Neural cell (in vitro differentiated cells): ENCODE measurements around the gene KATNAL1. TPM values are rescaled to one million over a fixed set of nuclear protein-coding genes. Genes with fewer than 3 reads are reported as not detected.
"Not testable (repeated sequence)": the region's sequence is repeated elsewhere in the genome, so short reads cannot be mapped to it uniquely, and the experiment has no call there.

Source experiments
- H2AFZ ChIP-seq: fragments of 200-600, 300-800 bp; sonication (generic), shearing (Covaris generic); 2 replicates; pipeline ENCODE4 v1.6.0; 2014; ENCODE audit warnings: low read depth, mild to moderate bottlenecking, antibody characterized with exemption, low read length, moderate library complexity
- H3F3A ChIP-seq: fragments of 200-600 bp; shearing (Covaris generic); 2 replicates; pipeline ENCODE4 v1.6.1; 2016; ENCODE audit warnings: mild to moderate bottlenecking, moderate library complexity, mixed read lengths, antibody characterized with exemption, low read length; ENCODE audit not compliant: insufficient read depth, poor library complexity, severe bottlenecking
- H3K27ac ChIP-seq: fragments of 200-600, 300-800 bp; sonication (generic), shearing (Covaris generic); 2 replicates; pipeline ENCODE4 v1.5.1; 2014; ENCODE audit warnings: mild to moderate bottlenecking, low read length, moderate library complexity
- H3K27me3 ChIP-seq: fragments of 300-800, 200-600 bp; sonication (generic), shearing (Covaris generic); 2 replicates; pipeline ENCODE4 v1.6.0; 2014; ENCODE audit warnings: mild to moderate bottlenecking, low read depth, low read length, moderate library complexity; ENCODE audit not compliant: insufficient read depth
- H3K36me3 ChIP-seq: fragments of 300-800, 200-600 bp; sonication (generic), shearing (Covaris generic); 2 replicates; pipeline ENCODE4 v1.5.1; 2014; ENCODE audit warnings: mild to moderate bottlenecking, antibody characterized with exemption, low read length, moderate library complexity; ENCODE audit not compliant: insufficient read depth
- H3K4me2 ChIP-seq: fragments of 300-800, 200-600 bp; sonication (generic), shearing (Covaris generic); 2 replicates; pipeline ENCODE4 v1.6.0; 2014; ENCODE audit warnings: mild to moderate bottlenecking, low read length
- H3K4me3 ChIP-seq: fragments of 300-800, 200-600 bp; sonication (generic), shearing (Covaris generic); 2 replicates; pipeline ENCODE4 v1.5.1; 2014; ENCODE audit warnings: mild to moderate bottlenecking, low read length, moderate library complexity
- H3K79me2 ChIP-seq: fragments of 200-600 bp; shearing (Covaris generic); replicated peaks from 2 replicates; pipeline ENCODE4 v1.6.0; 2014; ENCODE audit warnings: mild to moderate bottlenecking, low read length, moderate library complexity; ENCODE audit not compliant: insufficient read depth
- H3K9ac ChIP-seq: fragments of 300-800, 200-600 bp; sonication (generic), shearing (Covaris generic); 2 replicates; pipeline ENCODE4 v1.6.1; 2016; ENCODE audit warnings: mild to moderate bottlenecking, low read length, mixed read lengths
- H3K9me2 ChIP-seq: fragments of 200-600 bp; shearing (Covaris generic); 2 replicates; pipeline ENCODE4 v1.6.1; 2016; ENCODE audit warnings: mild to moderate bottlenecking, low read length, mixed read lengths; ENCODE audit not compliant: insufficient read depth
- H3K9me3 ChIP-seq: fragments of 200-600, 300-800 bp; sonication (generic), shearing (Covaris generic); 2 replicates; pipeline ENCODE4 v1.6.1; 2016; ENCODE audit warnings: mild to moderate bottlenecking, mixed run types, low read length, moderate library complexity, mixed read lengths
- H4K20me1 ChIP-seq: fragments of 200-600 bp; shearing (Covaris generic); 2 replicates; pipeline ENCODE4 v1.6.1; 2016; ENCODE audit warnings: mild to moderate bottlenecking, mixed run types; ENCODE audit not compliant: insufficient read depth
- CTCF ChIP-seq: fragments of 450-650 bp; IDR thresholded peaks from 2 replicates; pipeline ENCODE4 v1.5.1; 2014; ENCODE audit warnings: antibody characterized with exemption, mild to moderate bottlenecking, moderate library complexity; ENCODE audit not compliant: poor library complexity, severe bottlenecking
- EP300 ChIP-seq: fragments of 450-650 bp; conservative IDR thresholded peaks from 2 replicates; pipeline ENCODE4 v1.6.1; 2014; ENCODE audit warnings: antibody characterized with exemption, mild to moderate bottlenecking, moderate library complexity; ENCODE audit not compliant: poor library complexity, severe bottlenecking
- EZH2 ChIP-seq: fragments of 200-600, 300-800 bp; shearing (Covaris generic), sonication (generic); IDR thresholded peaks from 2 replicates; pipeline ENCODE4 v1.6.1; 2014; ENCODE audit warnings: antibody characterized with exemption, low read length, borderline replicate concordance, mild to moderate bottlenecking; ENCODE audit not compliant: insufficient read depth, poor library complexity, severe bottlenecking
- MXI1 ChIP-seq: fragments of 450-650 bp; conservative IDR thresholded peaks from 2 replicates; pipeline ENCODE4 v1.6.1; 2014; ENCODE audit warnings: antibody characterized with exemption, mild to moderate bottlenecking; ENCODE audit not compliant: poor library complexity, severe bottlenecking
- POLR2AphosphoS5 ChIP-seq: IDR thresholded peaks from 2 replicates; pipeline ENCODE4 v1.6.1; 2012
- RAD21 ChIP-seq: fragments of 450-650 bp; conservative IDR thresholded peaks from 2 replicates; pipeline ENCODE4 v1.6.1; 2014; ENCODE audit warnings: antibody characterized with exemption, mild to moderate bottlenecking, moderate library complexity
- REST ChIP-seq: IDR thresholded peaks from 2 replicates; pipeline ENCODE4 v1.6.1; 2012; ENCODE audit warnings: borderline replicate concordance
- SMC3 ChIP-seq: fragments of 450-650 bp; conservative IDR thresholded peaks from 2 replicates; pipeline ENCODE4 v1.6.1; 2014; ENCODE audit warnings: antibody characterized with exemption, mild to moderate bottlenecking, moderate library complexity; ENCODE audit not compliant: poor library complexity
- TAF1 ChIP-seq: IDR thresholded peaks from 2 replicates; pipeline ENCODE4 v1.6.1; 2012; ENCODE audit warnings: low read depth
- polyA plus RNA-seq: library from polyadenylated mRNA; depleted of rRNA; stranded (reverse); fragments of >200 nt; gene quantifications from 2 replicates; pipeline ENCODE4 v1.2.3, GENCODE V29; 2014

Gene KATNAL1
- polyA plus RNA-seq, 1 donor from 2014 or later, result 24.9 TPM

DNA sequence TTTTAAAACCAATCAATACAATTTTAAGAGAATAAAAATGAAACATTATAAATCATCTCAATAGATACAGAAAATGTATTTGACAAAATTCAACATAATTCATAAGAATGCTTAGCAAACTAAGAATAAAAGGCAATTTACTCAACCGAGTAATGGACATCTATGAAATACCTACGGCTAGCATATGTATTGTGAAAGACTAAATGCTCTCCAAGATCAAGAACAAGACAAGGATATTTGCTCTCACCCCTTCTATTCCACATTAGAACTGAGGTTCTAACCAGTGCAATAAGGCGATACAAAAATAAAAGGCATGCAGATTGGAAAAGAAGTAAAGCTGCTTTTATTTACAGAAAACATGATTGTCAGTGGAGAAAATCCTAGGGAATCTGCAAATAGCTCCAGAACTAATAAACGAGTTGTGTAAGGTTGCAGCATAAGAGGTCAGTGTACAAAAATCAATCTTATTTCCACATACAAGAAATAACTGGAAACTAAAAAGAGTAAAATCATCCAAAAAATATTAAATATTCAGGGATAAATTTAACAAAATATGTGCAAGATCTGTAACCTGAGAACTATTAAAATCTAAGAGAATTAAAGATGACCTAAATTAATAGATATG, 16.4 kb downstream of the KATNAL1 start:
- no peaks in the 10 kb centered on the region for H4K20me1 ChIP-seq
- no peak for TF ChIP-seq RAD21
- TF ChIP-seq MXI1, result no peak
- no peak for TF ChIP-seq SMC3
- TF ChIP-seq EP300, result no peak
- TF ChIP-seq REST, result no peak
- no peak for TF ChIP-seq POLR2AphosphoS5
- TF ChIP-seq TAF1, result no peak
- no peak for TF ChIP-seq EZH2
- no peak for TF ChIP-seq CTCF
- peaks cover 52% of the 10 kb centered on the region for H3K79me2 ChIP-seq

DNA sequence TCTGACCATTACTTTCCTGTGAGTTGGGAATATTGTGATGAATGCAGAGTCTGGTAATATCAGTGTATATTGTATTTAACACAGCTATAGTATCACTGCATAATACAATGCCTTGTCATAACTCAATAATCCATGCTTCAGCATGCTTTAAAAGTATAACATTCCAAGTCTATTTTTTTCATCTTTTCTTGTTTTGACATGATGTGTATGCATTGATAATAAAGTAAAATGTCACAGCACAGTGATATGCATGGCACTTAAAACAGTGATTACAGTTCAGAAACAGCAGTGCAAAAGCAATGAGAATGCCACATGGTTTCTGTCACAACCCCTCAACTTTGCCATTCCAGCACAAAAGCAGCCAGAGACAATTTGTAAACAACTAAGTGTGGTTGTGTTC, 17.8 kb downstream of the KATNAL1 start:
- Histone ChIP-seq H4K20me1 (no peaks in the 10 kb centered on the region), H3K27me3 (no peaks in the 10 kb centered on the region), H3K9me2 (no peaks in the 10 kb centered on the region), H3K27ac (no peak overlapping the region), H3K9me3 (no peaks in the 10 kb centered on the region), H3K9ac (no peak overlapping the region), H3K36me3 (no peaks in the 10 kb centered on the region), H3K4me2 (no peak overlapping the region), H3F3A (no peaks in the 10 kb centered on the region), H3K79me2 (peaks cover 50% of the 10 kb centered on the region), H2AFZ (no peak overlapping the region), H3K4me3 (no peak overlapping the region)
- TF ChIP-seq SMC3, result no peak
- TF ChIP-seq TAF1, result no peak
- TF ChIP-seq MXI1, result no peak
- peak; percentile 87 for TF ChIP-seq POLR2AphosphoS5
- peak; percentile 76 for TF ChIP-seq EP300
- TF ChIP-seq RAD21, result no peak

More for the DNA sequence above, 16.4 kb downstream of the KATNAL1 start:
- H3K4me3 ChIP-seq, result no peak overlapping the region
- H3K27me3 ChIP-seq, result no peaks in the 10 kb centered on the region
- H3F3A ChIP-seq, result no peaks in the 10 kb centered on the region
- no peaks in the 10 kb centered on the region for H3K9me3 ChIP-seq
- no peaks in the 10 kb centered on the region for H3K9me2 ChIP-seq
- no peak overlapping the region for H3K27ac ChIP-seq
- no peak overlapping the region for H3K4me2 ChIP-seq
- H3K36me3 ChIP-seq, result no peaks in the 10 kb centered on the region
- no peak overlapping the region for H2AFZ ChIP-seq
- H3K9ac ChIP-seq, result no peak overlapping the region

DNA sequence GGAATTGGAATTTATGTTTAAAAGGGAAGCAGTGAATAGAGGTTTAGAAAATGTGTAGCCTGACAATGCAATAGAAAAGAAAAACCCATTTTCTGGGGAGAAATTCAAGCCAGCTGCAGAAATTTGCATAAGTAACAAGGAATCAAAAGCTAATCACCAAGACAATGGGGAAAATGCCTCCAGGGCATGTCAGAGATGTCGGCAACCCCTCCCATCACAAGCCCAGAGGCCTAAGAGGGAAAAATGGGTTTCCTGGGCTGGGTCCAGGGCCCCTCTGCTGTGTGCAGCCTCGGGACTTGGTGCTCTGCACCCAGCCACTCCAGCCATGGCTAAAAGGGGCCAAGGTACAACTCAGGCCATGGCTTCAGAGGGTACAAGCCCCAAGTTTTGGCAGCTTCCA, 21.3 kb downstream of the KATNAL1 start:
- not testable (repeated sequence) for H3F3A ChIP-seq, H3K36me3 ChIP-seq, H2AFZ ChIP-seq, H4K20me1 ChIP-seq, H3K4me2 ChIP-seq, H3K9ac ChIP-seq, H3K9me3 ChIP-seq, H3K27me3 ChIP-seq, H3K27ac ChIP-seq, H3K9me2 ChIP-seq, H3K4me3 ChIP-seq
- H3K79me2 ChIP-seq, result peaks cover 18% of the 10 kb centered on the region
